ENCODE data around the gene SYT9.

SYT9 gene

DNA sequence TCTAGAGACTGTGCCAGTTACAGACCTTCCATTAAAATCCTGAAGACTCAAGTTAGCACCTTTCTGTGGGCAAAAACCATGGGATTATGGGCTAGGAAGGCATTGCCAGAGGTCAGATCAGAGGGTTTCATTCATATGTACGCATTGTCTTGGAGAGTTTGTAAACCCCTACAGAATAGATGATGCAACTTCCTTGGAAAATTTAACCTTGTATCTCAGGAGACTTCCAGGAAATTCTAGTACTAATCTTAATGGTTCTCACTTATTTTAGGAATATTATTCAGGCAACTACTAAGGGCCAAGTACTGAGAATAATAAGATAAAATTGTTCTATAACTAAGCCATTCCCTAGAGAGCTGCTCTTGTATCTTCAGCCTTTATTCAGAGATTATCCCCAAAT lies 240.5 kb downstream of the SYT9 start:
- DNase-seq (ENCODE audit: low read depth) = no peak
- no peak overlapping the region for H3K4me3 ChIP-seq (ENCODE audit: low read depth, low read length)
- TF ChIP-seq, protein P1, sequence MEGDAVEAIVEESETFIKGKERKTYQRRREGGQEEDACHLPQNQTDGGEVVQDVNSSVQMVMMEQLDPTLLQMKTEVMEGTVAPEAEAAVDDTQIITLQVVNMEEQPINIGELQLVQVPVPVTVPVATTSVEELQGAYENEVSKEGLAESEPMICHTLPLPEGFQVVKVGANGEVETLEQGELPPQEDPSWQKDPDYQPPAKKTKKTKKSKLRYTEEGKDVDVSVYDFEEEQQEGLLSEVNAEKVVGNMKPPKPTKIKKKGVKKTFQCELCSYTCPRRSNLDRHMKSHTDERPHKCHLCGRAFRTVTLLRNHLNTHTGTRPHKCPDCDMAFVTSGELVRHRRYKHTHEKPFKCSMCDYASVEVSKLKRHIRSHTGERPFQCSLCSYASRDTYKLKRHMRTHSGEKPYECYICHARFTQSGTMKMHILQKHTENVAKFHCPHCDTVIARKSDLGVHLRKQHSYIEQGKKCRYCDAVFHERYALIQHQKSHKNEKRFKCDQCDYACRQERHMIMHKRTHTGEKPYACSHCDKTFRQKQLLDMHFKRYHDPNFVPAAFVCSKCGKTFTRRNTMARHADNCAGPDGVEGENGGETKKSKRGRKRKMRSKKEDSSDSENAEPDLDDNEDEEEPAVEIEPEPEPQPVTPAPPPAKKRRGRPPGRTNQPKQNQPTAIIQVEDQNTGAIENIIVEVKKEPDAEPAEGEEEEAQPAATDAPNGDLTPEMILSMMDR (IDR thresholded peaks at IDR 0.05; ENCODE audit: insufficient read depth, low read depth, low read length, missing control alignments) = no peak

DNA sequence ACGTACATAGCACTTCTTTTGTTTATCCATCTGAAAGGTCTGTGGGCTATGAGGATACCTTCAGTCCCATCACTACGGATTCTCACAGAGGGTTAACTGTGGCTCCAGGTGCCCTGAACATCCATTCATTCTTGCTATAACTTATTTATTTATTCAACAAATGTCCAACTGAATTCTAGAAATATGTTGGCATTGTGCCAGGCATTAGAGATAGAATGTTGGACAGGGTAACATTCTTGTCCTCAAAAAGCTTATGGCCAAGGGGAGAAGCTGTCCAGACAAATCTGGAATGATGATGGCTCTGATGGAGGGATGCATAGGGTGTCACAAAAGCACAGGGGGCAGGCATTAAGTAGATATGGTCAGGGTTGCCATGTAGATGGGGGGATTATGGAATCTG lies 242.0 kb downstream of the SYT9 start:
- DNase-seq (ENCODE audit: low read depth) = no peak
- no peak overlapping the region for H3K4me3 ChIP-seq (ENCODE audit: low read depth, low read length)
- TF ChIP-seq, protein P1 (IDR thresholded peaks at IDR 0.05; ENCODE audit: insufficient read depth, low read depth, low read length, missing control alignments) = no peak

DNA sequence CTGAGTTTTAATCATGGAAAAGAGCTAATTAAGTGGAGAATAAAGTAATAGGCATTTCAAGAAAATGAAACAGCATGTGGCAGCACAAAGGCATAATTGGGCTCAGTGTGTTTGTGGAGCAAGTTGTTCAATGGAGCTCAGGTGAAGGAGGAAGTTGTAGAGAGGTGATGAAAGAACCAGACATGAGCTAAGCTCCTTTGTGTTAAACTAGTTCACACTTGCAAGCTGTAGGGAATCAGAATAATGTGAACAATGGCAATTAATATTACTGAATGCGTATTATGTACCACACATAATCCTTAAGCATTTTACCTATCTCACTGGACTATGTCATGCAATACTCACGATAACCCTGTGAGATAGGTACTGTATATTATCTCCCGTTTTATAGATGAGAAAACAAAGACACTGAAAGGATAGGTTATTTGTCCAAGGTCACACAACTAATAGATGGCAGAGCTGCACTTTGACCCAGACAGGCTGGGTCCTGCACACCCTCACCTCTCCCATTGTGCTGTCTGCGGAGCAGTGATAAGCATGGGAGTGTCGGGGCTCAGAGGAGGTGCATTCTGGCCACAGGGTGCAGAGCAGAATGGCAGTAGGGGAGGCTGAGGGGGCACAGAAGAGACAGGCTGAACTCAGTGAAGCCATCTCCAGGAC lies 242.5 kb downstream of the SYT9 start:
- TF ChIP-seq, protein P1 (IDR thresholded peaks at IDR 0.05; ENCODE audit: insufficient read depth, low read depth, low read length, missing control alignments) = no peak
- DNase-seq (ENCODE audit: low read depth) = no peak
- H3K4me3 ChIP-seq (ENCODE audit: low read depth, low read length) = no peak overlapping the region

DNA sequence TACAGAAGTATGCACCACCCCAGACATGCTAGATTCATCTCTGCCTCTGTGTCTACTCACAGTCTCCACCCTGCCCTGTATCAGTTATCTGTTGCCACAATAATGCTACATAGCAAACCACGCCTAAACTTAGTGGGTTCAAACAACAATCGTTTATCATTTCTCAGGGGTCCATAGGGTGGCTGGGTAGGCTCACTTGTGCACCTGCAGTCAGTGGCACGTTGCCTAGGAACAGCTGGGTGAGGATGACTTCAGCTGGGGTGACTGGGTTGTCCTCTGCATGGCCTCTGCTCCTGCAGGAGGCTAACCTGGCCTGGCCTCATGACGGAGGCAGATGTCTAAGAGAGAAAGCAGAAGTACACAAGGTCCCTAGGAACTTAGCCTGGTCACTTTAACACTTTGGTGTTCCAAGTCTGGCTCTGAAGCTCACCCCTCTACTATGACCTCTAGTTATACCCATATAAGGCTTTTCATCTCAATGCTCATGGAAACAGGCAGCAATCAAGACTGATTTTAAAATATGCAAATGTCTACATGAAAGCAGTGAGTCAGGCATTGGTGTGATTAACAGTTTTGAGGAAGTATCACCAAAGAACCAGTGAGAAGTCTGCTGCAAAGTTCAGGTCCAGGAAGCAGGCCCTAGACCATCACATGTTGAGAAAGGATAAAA lies 244.3 kb downstream of the SYT9 start:
- no peak overlapping the region for H3K4me3 ChIP-seq (ENCODE audit: low read depth, low read length)
- TF ChIP-seq, protein P1 (IDR thresholded peaks at IDR 0.05; ENCODE audit: insufficient read depth, low read depth, low read length, missing control alignments) = no peak
- DNase-seq (ENCODE audit: low read depth) = peak; percentile 68

DNA sequence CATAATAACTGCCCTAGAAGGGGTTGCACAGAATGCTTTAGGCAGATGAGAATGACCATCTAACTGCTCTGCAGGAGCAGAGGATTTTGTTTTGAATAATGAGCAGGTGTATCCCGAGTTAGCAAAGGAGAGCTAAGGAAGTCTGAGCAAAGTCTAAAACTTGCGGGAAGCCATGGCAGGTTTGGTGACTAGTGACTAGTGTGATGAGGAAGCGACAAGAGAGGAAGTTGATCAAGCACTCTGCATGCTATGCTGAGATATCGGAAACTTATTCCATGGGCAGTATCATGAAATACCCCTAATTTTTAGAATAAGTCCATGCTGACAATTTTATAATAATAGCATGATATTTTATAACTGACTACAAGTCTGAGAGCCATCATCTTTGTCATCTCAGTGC lies 246.5 kb downstream of the SYT9 start:
- H3K4me3 ChIP-seq (ENCODE audit: low read depth, low read length) = no peak overlapping the region
- DNase-seq (ENCODE audit: low read depth) = no peak
- TF ChIP-seq, protein P1 (IDR thresholded peaks at IDR 0.05; ENCODE audit: insufficient read depth, low read depth, low read length, missing control alignments) = no peak

DNA sequence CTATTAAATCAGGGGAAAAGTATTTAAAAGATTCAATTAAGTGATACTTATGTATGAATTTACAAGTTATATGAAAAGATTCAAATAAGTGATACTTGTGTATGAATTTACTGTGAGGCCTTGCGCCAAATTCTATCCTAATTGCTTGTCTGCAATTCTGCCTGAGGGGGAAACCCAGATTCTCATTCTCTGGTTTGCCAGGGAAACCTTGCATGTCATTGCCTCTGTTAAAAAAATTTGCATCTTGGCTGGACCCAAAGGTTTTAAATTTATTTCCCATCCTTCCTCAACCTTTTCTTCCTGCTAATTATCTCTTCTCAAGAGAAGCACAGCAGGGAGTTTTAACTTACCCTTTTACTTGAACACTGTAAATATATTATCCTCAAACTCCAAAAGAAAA lies 247.4 kb downstream of the SYT9 start:
- TF ChIP-seq, protein P1 (IDR thresholded peaks at IDR 0.05; ENCODE audit: insufficient read depth, low read depth, low read length, missing control alignments) = no peak
- DNase-seq (ENCODE audit: low read depth) = no peak
- no peak overlapping the region for H3K4me3 ChIP-seq (ENCODE audit: low read depth, low read length)
